HG03025 (cell line): ENCODE results near the gene CLSTN3.

Experiments
- ATAC-seq: cut with Tn5 transposase; IDR thresholded peaks from one replicate; pipeline ENCODE4 v1.9.1; 2021; ENCODE audit warnings: mild to moderate bottlenecking, moderate library complexity; ENCODE audit not compliant: unreplicated experiment, low FRiP score

CLSTN3 gene

DNA sequence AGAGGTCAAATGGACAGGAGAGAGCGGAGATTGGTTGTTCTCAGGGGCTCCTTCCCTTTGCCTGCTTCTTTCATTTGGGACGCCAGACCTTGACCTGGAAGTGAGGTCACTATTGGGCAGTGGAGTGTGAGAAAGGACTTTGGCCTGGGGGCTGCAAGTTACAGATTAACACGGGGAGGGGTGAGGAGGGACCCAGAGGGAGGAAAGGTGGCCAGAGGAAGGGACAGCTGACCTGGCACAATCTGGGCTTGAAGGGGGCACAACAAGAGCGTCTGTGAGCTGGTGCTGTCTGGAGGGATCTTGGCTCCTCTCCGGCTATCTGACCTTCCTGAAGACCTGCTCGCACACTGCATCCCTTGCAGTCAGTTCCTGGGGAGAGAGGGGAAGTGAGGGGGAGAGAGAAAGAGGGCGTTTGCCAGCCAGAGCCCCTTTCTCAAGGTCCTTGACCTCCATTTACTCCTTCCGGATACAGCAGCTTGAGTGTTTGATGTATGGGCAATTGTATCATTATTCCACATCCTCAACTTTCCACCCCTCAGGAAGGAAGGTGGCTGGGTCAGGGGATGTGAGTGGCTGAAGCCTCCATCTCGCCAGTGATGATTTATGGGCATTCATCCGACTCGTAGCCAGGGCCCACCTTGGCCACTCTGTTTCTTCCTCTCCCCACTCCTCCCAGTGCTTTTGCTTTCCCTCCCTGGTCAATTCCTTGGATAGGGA is 6.2 kb upstream of the CLSTN3 start:
- ATAC-seq: no peak

DNA sequence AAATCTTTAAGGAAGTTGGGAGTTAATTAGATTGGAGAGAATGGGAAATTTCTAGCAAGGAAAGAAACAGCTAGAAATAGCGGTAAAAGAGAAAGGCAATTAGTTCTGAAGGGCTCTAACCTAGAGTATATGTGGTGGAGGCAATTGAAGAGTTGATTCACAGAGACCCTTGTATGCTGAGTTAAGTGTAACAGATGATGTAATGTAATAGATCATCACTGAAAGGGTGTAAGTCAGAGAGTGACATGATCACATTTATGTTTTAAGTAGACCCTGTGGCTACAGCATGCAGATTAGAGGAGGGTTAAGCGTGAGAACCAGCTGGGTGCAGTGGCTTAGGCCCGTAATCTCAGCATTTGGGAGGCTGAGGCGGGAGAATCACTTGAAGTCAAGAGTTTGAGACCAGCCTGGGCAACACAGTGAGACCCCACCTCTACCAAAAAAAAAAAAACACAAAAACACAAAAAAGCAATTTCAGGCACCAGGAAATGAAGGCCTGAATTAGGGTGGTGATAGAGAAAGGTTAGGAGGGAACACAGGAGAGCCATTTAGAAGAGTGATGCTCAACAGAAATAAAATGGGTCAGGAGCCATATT is 4.4 kb upstream of the CLSTN3 start:
- no peak for ATAC-seq

DNA sequence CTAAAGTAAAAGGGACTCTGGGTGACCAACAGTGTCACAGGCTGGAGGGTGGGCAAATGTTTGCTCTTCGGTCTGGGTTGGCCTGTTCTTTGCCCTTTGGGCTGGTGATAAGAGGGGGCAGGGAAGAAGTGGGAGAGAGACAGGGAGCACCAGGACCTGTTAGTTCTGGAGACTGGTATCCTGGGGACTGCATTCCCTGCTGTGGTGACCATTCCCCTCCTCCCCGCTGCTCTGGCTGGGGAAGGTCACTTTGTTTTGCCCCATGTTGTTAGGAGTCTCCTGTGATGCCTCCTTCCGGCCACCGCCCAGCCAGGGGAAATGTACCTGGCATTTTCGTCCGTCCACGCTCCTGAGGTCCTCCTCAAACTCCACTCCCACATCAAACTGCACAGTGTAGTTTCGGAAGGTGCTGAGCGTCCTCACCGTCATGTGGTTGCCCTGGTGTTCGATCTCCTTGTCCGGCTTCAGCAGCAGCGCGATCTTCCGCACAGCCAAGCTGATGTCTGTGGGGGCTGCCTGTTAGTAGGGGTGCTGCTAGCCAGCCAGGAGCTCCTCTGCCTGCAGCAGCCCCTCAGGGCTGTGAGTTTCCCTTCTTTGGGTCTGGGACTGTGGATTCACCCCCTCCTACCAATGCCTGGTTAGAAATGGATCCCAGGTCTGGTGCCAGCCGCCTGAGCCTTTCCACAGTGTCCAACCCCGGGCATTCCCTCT is 2.1 kb upstream of the CLSTN3 start:
- no peak for ATAC-seq

- no peak for ATAC-seq
Observed at GRCh38 chr12:7128681-7129286, 1.4 kb upstream of the CLSTN3 start, which contains the start of gene RBP5. RBP5 (minus strand) TSS chr12:7128889; CDS start chr12:7128775, 114 bp downstream.

- ATAC-seq: no peak
Observed at GRCh38 chr12:7129287-7129871, 792 bp upstream of the CLSTN3 start.

DNA sequence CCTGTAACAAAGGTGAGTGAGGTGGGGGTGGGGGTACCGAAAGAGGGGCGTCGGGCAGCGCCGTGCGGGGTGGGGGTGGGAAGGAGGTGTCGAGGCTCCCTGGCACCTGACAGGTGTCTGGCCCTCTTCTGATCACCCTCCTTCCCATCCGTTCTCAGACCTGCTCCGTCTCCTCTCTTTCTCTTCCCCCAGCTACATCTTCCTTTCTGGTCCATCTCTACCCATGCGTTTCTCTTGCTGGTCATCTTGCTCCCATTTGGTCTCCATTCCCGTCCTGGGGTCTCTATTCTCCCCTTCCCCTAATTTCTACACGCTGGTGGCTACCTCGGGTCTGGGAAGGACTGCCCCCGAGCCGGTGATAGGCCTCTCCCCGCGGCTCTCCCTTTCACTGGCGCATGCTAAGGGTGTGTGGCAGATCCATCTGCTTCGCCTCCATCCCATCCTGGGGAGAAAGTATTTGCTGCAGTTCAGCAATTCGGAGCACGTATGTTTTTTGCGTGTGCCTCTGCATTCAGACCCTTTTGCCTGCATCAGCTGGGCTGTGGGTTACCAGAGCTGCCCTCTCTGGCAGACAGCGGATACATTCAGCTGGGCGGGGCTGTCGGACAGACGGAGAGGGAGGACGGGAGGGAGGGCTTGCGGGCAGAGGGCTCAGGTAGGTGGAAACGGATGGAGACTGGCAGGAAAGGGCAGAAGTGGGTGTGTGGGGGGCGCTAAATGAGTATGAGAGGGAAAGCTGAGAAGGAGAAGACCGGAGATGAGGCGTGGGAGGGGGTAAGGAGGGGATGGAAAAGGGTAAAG is 730 bp downstream of the CLSTN3 start:
- no peak for ATAC-seq

- ATAC-seq: no peak
Observed at GRCh38 chr12:7131502-7131866, 1.3 kb downstream of the CLSTN3 start.

DNA sequence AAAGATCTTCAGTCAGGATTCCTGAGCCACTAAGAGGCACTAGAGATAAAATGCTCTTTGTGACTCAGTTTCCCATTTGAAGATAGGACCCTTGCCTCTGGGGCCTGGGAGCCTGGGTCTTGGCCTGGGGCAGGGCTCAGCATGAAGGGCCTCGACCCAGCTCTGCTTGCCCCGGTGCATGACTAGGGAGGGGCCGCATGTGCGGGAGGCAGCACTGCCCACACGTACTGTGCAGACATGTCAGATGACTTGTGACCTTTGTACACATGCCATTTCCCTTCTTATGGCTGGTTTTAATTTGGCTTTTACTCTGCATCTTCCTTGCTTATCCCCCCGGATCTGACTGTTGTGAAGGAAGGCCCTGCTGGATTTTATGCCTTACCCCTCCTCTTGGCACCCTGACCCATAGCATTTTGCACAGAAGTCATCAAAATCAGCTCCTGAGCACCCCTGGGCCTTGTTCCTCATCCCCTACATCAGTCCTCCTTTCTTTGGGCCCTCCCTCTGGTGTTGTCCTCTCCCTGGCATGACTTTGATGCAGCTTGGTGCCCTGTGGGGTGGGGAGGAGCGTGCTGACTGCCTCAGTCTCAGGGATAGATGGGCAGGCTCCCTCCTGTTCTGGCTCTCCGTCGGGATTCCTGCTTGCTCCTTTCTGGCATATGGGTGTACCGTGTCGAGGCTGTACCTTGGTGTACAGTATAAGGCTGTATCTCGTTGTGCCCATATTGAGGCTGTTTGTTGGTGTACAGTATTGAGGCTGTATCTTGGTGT is 4.4 kb downstream of the CLSTN3 start:
- ATAC-seq: no peak

DNA sequence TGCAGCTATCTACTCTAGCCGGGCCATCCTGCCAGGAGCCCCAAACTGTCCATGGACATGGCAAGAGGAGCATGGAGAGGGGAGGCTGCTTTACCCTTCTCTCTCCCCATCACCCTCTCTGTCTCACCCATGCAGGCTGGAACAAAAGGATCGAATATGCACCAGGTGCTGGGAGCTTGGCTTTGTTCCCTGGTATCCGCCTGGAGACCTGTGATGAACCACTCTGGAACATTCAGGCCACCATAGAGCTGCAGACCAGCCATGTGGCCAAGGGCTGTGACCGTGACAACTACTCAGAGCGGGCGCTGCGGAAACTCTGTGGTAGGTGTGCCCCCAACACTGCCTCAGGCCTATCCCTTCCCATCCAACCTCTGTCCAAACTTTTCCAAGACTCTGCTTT is 5.9 kb downstream of the CLSTN3 start:
- ATAC-seq: no peak

DNA sequence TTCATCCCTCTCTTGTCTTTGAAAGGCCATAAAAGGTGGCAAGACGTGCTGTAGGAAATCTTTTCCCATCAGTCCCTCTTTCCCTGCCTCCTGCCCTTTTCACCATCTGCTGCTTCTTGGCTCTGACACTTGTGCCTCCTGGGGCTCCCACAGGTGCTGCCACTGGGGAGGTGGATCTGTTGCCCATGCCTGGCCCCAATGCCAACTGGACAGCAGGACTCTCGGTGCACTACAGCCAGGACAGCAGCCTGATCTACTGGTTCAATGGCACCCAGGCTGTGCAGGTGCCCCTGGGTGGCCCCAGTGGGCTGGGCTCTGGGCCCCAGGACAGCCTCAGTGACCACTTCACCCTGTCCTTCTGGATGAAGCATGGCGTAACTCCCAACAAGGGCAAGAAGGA is 6.5 kb downstream of the CLSTN3 start:
- no peak for ATAC-seq

DNA sequence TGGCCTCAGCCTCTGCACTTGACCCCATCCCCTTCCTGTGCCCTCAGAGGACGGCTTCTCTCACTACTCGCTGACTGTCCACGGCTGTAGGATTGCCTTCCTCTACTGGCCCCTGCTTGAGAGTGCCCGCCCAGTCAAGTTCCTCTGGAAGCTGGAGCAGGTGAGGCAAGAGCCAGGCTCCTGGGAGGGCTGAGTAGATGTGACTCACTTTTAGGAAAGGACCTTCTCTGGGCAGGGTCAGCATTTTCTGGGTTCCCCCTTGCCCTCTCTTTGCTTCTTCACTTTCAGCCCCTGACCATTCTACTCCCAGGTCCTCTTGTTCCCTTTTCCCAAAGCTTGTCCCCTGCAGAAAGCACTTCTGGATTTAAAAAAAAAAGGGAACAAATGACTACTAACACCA is 7.7 kb downstream of the CLSTN3 start:
- ATAC-seq: no peak

DNA sequence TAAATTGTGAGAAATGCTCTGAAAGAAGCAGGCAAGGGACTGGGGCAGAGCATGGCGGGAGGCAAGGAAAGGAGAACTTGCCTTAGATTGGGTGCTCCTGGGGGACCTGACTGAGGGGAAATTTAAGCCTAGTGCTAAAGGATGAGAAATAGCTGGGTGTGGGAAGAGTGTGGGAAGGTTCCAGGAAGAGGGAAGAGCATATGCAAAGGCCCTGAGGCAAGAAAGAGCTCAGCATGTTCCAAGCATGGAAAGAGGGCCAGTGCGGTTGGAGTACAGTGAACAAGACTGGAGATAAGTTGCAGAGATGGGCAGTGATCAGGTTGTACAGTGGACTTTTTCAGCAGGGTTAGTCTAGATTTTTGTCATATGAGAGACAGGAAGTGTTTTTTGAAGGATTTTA is 9.0 kb downstream of the CLSTN3 start:
- no peak for ATAC-seq

GRCh38 chr12:7141351-7142005 is 11.3 kb downstream of the CLSTN3 start:
- no peak for ATAC-seq

- no peak for ATAC-seq
Observed at GRCh38 chr12:7142056-7142644, 12.0 kb downstream of the CLSTN3 start.

DNA sequence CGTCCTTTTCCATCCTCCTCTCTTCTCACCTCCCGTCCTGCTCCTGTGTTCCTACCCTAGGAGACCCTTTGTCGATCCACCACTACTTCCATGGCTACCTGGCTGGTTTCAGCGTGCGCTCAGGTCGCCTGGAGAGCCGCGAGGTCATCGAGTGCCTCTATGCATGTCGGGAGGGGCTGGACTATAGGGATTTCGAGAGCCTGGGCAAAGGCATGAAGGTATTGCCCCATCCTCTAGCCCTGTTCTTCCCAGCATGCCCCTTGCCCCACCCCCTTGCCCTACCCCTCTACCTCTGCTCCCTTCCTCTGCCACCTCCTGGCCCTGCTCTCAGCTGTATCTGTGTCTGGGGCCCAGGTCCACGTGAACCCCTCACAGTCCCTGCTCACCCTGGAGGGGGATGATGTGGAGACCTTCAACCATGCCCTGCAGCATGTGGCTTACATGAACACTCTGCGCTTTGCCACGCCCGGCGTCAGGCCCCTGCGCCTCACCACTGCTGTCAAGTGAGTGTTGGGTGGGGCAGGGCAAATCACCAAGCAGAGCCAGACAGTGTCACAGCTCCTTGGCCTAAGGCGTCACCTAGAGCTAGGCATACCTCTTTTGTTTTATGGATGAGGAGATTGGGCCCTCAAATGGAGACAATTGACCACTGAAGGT is 12.8 kb downstream of the CLSTN3 start:
- ATAC-seq: no peak

DNA sequence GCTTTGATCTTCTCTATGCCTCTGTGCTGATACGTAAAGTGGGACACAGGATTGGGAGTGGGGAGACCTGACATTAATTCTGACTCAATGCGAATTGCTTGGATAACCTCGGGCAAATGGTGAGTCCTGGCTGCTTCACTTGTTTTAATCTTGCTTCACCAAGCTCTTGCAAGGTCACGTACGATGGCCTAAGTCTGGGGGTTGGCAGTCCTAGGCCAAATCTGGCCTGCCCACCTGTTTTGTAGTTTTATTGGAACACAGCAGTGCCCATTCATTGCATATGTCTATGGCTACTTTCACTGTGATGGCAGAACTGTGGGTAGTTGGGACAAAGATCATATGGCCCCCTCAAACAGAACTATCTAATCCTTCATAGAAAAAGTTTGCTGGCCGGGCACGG is 13.4 kb downstream of the CLSTN3 start:
- ATAC-seq: no peak

GRCh38 chr12:7144414-7145120 is 14.4 kb downstream of the CLSTN3 start:
- ATAC-seq: no peak

DNA sequence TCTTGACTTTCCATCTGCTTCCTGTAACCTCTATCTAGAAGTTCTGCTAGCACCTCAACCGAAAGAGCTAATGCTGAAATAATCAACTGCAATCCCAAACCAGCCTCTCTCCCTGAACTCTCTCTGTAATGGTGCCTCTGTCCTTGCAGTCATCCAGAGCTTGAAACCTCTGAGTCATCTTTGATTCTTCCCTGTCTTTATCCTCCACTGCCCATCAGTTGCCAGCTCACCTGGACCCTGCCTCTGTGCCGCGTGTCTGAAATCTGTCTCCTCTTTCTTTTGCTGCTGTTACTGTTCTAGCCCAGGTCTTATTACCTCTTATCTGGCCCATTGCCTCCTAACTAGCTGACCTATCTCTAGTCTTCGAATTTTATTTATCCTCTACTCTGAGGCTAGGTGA is 15.5 kb downstream of the CLSTN3 start:
- no peak for ATAC-seq
